DMS 273 treated with DMSO at 0.1 percent for 48 hours (cell line): ENCODE measurements around the gene CYS1.
"Not testable (repeated sequence)": the region's sequence is repeated elsewhere in the genome, so short reads cannot be mapped to it uniquely, and the experiment has no call there.

ENCODE experiments used
- DNase-seq: peaks from one replicate; lab custom pipeline; 2025; lab: John Stamatoyannopoulos, UW

CYS1 gene, protein sequence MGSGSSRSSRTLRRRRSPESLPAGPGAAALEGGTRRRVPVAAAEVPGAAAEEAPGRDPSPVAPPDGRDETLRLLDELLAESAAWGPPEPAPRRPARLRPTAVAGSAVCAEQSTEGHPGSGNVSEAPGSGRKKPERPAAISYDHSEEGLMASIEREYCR

DNA sequence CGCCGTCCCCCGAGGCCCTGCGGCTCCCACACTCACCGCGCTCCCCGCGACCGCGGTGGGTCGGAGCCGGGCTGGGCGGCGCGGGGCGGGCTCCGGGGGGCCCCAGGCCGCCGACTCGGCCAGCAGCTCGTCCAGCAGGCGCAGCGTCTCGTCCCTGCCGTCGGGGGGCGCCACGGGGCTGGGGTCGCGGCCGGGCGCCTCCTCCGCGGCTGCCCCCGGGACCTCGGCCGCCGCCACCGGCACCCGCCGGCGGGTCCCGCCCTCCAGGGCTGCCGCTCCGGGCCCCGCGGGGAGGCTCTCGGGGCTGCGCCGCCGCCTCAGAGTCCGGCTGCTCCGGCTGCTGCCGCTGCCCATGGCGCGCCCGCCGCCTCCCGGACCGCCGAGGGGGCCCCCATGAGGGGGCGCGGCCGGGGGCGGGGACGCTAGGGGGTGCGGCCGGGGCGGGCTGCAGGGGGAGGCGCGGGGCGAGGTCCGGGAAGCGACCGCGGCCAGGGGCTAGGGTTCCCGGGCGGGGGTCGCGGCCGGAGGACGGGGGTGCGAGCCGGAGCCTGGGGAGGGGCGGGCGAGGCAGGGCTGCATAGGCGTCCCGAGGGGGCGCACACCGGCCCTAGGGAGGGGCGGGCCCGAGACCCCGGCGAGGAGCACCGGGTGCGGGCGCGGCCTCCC is at the start of gene CYS1:
Gene CYS1 (minus strand): TSS at position 542 of the 666 bp plus-strand sequence. CDS start 188 bp downstream, at position 354.
- no peak for DNase-seq

DNA sequence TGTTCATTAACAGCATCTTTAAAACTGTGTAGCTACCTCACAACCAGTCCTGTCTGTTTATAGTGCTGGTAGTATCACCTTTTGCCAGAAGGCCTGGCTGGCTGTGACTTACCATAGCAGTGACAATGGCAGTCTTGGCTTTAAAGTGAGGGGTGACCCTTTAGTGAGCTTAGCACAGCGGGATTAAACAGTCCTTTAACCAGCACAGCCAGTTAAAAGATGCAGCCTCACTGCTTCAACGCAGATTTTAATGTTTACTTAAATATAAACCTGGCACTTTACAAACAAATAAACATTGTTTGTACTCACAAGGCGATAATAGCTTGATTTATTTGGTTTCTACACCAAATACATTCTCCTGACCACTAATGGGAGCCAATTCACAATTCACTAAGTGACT is 49.3 kb upstream of the CYS1 start:
- no peak for DNase-seq

DNA sequence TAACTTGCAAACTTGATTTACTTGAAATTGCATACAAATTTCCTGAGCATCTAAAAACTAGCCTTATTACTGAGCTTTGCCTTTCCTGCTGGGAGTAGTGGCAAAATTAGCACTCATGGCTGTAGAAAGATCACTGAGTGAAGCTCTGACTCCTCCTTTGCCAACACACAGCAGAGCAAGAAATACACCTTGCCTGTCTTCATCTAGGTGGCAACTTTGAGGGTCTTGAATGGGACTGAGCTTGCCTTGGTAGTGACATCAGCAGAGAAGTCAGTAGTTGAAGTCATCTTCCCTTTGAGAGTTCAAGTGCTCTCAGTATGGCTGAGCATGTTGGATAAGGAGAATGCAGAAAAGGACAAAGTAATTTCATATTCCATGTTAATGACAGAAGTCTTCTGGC is 48.2 kb upstream of the CYS1 start:
- no peak for DNase-seq

DNA sequence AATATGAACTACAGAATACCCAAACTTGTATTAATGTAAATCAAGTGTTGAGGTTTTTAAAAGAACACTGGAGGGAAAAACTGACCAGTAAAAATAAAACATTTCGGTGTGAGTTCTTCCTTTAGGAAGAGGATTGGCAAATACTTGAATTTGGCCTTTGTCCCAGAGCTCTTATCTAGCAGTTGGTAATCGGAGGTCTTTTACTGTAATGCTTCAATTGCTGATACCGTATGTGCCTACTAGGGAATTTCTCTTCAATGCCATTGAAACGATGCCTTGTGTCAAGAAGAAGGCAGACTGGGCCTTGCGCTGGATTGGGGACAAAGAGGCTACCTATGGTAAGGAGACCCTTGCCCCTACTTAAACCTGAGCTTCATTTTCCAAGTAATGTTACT is 46.4 kb upstream of the CYS1 start:
- DNase-seq = no peak

DNA sequence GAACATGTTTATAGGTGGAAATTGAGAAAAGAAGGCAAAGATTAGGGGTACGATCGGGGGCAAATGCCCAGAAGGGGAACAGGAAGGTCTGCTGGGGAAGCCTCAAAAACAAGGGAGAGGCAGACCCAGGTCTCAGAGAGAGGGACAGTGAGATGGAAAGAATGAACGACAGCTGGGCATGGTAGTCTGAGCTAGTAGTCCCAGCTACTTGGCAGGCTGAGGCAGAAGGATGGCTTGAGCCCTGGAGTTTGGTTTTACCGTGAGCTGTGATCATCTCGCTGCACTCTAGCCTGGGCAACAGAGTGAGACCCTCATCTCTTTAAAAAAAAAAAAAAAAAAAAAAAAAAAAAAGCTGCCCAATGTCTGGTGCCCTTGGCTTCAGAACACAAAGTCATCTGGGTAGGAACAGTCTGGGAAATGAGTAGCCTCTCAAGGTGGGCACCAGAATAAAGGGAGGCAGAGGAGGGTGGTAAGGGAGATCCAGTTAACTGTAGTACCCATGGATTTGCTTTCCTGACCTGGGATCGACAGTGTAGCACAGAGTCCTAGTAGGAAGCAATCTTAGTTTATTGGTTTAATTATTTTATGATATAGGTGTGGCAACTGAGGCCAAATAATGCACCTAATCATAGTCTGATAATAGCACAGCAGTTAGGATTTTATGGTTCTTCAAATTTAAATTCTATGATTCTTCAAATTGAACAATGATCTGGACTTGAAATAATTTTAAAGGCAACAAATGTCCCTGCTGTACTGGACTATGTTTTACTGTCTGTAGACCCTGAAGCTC is 45.8 kb upstream of the CYS1 start:
- no peak for DNase-seq

DNA sequence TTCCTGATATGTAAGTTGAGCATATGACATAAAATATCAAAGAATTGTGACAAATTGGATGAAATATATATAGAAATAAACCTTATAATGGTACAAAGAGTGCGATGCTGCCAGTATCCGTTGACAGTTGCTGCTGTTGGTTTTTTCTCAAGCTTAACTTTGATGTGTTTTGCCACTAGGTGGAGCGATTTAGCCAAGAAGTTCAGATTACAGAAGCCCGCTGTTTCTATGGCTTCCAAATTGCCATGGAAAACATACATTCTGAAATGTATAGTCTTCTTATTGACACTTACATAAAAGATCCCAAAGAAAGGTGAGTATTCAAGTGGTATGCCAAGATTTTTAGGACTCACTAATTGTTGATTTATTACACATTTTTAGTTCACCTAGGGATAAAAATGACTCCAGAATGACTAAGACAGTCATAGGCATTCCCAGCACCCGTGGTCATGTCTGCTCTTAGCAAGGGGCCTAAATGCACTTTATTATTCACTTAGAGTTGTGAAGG is 44.4 kb upstream of the CYS1 start:
- peak; percentile 41 for DNase-seq

DNA sequence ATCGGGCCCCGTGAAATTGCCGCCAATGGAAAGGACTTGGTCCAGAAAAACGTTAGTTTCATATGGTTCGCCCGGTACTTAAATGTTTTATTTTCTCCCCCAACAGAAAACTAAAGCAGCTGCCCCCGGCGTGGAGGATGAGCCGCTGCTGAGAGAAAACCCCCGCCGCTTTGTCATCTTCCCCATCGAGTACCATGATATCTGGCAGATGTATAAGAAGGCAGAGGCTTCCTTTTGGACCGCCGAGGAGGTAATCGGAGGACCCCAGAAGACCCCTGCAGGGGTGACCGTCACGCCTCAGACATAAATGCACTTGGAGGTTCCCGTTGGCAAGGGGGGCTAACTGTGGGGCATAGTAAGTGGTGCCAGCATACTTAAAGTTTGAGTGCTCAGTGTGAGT is 43.1 kb upstream of the CYS1 start:
- DNase-seq = no peak

DNA sequence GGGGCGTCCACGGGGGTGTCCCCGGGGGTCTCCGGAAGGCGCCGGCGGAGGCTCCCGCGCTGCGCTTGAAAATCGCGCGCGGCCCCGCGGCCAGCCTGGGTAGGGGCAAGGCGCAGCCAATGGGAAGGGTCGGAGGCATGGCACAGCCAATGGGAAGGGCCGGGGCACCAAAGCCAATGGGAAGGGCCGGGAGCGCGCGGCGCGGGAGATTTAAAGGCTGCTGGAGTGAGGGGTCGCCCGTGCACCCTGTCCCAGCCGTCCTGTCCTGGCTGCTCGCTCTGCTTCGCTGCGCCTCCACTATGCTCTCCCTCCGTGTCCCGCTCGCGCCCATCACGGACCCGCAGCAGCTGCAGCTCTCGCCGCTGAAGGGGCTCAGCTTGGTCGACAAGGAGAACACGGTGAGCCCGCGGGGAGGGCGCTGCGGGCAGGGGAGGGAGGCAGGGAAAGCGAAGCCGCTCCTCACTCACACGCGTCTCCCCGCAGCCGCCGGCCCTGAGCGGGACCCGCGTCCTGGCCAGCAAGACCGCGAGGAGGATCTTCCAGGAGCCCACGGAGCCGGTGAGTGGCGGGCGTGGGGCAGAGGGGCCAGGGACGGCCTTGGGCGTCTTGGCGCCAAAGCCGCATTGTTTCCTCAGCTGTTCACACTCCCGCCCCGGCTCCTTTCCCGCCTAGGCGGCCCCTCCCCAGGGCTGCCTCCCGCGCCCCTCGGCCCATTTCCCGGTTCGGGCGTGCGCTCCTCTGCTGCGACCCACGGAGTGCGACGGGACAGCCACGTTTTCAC is 42.5 kb upstream of the CYS1 start, which contains the start of gene RRM2:
Gene RRM2 (plus strand): TSS at position 240 of the 781 bp plus-strand sequence. CDS start 60 bp downstream, at position 300.
- DNase-seq = peak; percentile 83

DNA sequence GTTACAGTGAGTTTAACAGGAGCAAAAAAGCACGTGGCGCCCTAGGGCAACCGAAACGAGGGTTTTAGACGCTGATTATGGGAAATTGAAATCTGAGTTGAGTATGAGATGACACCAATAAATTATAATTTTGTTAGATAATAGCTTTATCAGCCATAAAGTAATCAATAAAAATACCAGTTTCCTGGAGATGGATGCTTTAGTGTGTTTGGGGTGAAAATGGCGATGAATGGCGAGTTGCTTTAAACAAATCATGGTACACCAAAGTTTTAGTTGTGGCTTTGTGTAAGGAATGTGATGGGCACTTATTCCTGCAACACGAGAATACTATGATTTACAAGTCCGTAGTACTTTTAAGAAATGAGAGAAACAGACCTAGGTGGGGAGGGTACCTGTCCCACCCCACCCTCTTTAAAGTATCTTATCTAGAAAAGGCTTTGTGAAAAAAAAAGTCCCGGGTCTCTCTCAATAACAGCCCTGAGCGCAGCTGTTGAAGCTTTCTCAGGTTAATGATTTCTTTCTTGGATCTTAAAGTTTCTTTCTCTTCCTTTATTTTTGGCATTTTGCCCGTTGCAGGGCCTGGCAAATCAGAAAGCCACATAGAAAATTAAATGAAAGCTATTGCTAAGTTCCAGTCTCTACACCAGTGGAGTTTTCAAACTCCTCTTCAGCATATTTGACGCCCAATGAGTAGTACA is 40.8 kb upstream of the CYS1 start:
- DNase-seq = no peak

DNA sequence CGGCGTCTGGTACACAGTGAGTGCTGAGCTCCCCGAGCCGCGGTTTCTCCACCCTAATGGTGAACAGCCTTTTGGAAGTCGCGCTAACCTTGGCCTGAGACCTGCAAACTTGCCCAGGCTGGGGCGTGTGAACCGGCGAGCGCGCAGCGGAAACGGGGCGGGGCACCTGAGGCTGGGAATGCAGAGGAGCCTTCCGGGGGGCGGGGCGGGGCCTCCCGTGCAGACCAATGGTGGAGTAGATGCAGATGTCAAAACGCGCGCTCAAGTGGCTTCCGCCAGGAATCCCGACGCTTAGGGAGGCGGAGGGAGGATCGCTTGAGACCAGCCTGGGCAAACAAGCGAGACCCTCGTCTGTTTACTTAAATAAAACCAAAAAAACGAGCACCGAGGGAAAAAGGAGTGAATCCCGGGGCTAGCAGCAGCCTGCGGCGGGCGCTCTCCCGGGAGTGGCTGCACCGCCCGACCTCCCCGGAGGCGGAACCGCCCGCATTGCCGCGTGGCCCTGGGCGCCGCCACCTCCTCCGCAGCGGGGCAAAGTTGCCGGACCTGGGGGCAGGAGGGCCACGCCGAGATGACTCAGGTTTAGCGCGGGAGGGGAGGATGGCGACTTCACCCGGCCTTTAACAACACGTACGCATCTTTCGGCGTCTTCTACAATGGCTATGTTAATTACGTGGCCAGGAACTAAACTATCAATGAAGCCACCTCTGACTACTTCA is 40.1 kb upstream of the CYS1 start:
- DNase-seq = peak; percentile 95

DNA sequence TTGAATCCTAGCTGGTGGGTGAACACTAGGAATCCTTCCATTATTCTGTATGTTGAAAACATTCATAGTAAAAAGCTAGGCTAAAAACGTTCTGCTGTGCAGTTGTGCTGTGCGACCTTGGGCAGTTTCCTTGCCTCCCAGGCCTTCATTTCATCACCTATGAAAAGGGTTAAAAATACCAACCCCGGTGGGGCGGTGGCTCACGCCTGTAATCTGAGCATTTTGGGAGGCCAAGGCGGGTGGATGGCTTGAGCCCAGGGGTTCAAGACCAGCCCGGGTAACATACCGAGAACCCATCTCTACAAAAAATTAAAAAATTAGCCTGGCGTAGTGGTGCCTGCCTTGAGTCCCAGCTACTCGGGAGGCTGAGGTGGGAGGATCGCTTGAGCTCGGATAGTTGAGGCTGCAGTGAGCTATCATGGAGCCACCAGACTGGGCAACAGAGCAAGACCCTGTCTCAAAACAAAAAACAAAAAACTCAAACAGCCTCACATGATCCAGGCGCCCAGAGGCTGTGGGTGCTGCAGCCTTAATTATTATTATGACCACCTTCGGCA is 39.5 kb upstream of the CYS1 start:
- DNase-seq = no peak

DNA sequence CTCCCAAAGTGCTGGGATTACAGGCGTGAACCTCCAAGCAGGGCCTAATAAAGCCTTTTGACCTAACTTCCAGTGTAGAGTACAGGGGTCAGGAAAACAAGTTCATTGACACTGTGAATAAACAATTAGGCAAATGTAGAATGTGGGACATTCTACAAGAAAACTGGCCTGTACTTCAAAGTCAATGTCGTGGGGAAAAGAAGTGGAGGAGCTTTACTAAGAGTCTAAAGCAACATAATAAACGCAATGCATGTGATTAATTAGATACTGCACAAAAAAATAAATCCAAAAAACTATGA is 38.8 kb upstream of the CYS1 start:
- no peak for DNase-seq

DNA sequence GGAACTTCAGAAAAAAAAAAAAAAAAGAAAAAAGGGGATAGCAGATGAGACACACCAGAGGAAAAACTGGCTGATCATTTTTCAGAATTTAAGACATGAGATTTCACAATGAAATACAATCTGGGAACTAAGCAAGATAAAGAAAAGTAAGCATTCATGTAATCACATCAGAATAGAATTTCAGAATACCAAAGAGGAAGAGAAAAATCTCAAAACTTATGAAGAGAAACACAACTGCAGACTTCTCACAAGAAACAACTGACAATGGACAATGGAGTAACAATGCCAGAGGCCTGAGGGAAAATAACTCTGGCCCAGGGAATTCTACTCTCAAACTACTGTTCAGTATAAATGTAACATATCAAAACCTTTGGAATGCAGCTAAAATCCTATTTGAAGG is 29.1 kb upstream of the CYS1 start:
- DNase-seq = no peak

DNA sequence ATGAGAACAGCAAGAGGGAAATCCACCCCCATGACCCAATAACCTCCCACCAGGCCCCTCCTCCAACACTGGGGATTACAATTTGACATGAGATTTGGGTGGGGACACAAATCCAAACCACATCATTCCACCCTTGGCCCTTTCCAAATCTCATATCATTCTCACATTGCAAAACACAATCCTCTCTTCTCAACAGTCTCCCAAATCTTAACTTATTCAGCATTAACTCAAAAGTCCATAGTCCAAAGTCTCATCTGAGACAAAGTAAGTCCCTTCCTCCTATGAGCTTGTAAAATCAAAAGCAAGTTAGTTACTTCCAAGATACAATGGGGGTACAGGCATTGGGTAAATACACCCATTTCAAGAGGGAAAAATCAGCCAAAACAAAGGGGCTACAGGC is 24.7 kb upstream of the CYS1 start:
- not testable (repeated sequence) for DNase-seq

DNA sequence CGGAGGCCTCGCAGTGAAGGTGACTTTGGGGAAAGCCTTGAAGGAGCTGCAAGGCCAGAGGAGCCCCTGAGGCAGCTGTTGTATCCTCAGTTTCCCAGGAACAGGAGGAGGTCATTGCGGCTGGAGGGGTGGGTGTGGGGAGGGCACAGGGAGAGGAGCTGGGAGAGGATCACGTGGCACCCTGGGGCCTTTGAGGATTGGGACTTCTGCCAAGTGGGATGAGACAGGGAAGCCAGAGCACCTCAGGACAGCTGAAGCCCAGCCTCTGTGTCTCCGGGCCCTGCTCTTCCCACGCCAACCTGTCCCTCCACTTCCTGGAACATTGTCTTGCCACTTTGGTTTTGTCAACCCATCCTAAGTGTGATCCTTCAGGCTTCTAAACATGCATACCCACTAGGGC is 23.0 kb upstream of the CYS1 start:
- DNase-seq = no peak

DNA sequence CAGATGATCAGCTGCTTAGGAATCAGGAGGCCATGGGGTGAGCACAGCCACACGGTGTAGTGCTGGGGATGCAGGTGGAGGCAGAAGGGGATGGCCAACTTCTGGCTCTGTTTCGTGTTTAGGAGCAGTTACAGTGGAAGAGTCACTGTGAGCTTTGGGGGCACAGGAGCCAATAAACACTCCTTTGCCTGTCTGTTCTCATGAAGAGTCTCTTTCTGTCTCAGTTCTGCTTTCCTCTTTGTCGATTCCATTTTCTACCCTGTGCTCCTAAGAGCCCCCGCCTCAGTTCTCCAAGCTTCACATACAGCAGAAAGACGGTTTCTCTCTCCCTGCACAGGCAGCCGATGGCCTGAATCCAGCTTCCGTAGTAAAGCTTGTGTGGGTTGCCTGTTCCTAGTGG is 21.3 kb upstream of the CYS1 start:
- DNase-seq = no peak

DNA sequence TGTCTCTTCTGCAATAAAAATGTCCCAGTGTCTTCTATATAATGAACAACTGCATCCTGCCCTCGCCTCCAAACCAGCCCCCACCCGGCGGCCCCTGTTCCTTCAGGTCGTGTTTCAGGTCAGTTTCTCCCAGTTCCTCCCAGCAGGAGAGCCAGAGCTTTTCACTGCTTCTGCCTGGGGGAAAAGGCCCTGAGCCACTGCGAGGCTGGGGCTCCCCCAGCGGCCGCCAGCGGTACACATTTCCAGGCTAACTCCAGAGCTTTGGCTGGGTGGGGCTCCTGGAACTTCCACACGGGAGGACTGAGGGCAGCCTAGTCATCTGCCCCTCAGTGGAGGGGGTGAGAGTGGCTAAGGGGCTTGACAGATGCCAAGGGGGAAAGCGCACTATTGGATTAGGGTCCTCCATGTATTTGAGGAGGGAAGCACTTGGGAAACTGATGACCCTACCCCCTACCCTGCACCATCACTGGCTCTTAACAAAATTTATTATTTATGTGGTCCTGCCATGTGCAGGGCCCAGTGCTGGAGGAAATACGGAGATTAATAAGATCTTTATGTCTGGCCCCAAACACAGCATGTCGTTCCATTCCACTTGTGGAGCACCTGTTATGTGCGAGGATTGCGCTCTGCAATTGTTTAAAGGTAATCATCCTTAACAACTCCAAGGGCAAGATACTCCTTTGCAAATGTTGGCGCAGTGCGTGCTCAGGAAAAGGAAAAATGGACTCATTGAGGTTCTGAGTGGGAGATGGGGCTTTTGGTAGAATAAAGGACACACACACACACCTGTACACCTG is 17.3 kb upstream of the CYS1 start:
- DNase-seq = peak; percentile 24

DNA sequence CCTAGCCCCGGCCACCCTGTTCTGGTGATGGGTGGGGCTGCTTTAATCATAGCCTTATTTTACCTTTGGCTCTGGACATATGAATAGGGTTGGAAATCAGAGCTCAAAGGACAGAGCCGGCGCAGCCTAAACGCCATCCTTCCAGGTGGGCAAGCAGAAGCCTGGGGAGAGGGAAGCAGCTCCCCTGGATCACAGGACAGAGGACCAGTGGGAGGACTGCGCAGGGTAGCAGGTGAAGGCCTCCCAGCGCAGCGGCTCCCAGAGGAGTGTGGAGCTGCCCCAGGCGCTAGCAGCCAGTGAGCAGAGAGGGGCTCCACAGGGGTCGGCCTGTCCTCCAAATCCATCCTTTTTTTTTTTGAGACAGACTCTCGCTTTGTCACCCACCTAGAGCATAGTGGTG is 16.4 kb upstream of the CYS1 start:
- DNase-seq = no peak

DNA sequence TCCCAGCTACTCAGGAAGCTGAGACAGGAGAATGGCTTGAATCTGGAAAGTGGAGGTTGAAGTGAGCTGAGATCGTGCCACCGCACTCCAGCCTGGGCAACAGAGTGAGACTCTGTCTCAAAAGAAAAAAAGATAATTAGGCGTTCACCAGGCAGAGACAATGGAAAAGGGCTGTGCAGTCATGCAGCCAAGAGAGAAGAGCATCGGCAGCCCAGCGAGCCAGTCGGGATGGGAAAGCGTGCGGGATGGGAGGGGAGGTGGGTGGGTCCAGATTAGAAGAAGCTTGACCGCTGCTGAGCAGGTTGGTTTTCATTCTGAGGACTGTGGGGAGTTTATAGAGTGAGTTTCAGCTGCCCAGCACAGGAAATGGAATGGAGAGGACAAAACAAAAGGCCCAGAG is 15.0 kb upstream of the CYS1 start:
- DNase-seq = no peak

DNA sequence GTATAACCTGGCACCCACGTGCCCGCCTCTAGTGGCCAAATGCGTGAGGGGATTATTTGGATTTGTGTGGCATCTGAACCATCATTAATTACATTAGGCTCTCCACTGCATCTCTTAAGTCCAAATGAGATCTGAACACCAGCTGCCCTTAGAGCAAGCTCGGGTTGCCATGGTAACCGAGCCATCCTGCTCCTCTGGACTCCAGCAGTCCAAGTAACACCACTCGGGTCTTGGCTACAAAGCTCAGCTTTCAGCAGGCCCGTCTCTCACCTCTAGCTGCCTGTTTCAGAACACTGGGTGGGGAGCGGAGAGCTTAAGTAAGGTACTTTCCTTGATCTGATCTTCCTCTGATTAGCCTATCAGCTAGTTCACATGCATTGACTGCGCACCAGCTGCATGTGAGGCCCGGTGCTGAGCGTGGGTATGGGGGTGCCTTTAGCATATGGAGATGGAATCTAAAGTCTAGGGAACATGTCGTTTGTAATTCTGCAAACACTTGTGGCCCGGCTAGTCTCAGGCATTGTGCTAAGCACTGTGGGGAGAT is 14.1 kb upstream of the CYS1 start:
- no peak for DNase-seq
